Fibroblast of lung (primary cell): ENCODE measurements around the gene ADAMTS3. TPM values are rescaled to one million over a fixed set of nuclear protein-coding genes. Genes with fewer than 3 reads are reported as not detected.

Experiments used
- DNase-seq, 2 donors: peaks; one replicate each; pipeline versions ENCODE4 v3.0.0 to v3.0.0-alpha.2; 2010; ENCODE audit warnings: low read depth in 2 of 2
- H2AFZ ChIP-seq: 2 replicates; pipeline ENCODE4 v1.5.1; 2012; ENCODE audit warnings: low read length, control low read depth, inconsistent platforms
- H3K27ac ChIP-seq: 2 replicates; pipeline ENCODE4 v1.5.1; 2011; ENCODE audit warnings: low read length, control low read depth; ENCODE audit not compliant: insufficient read depth
- H3K27me3 ChIP-seq: 2 replicates; pipeline ENCODE4 v1.5.1; 2011; ENCODE audit warnings: mild to moderate bottlenecking, low read length; ENCODE audit not compliant: control insufficient read depth, insufficient read depth
- H3K36me3 ChIP-seq: 2 replicates; pipeline ENCODE4 v1.5.1; 2011; ENCODE audit warnings: low read length; ENCODE audit not compliant: control insufficient read depth, insufficient read depth
- H3K4me1 ChIP-seq: 2 replicates; pipeline ENCODE4 v1.5.1; 2011; ENCODE audit warnings: low read length; ENCODE audit not compliant: control insufficient read depth, insufficient read depth; ENCODE audit errors: extremely low read depth
- H3K4me2 ChIP-seq: 2 replicates; pipeline ENCODE4 v1.5.1; 2011; ENCODE audit warnings: low read length, control low read depth; ENCODE audit not compliant: insufficient read depth; ENCODE audit errors: extremely low read depth
- H3K4me3 ChIP-seq, 4 experiments: fragments of 200-600 bp in 1 of 4; sonication (generic) in 1 of 4; replicated peaks in 1 of 4; 2 replicates each; pipeline ENCODE4 v1.5.1; 2011 to 2016; ENCODE audit warnings: low read length in 4 of 4, low read depth in 3 of 4, mild to moderate bottlenecking in 3 of 4, control low read depth in 2 of 4, inconsistent platforms in 1 of 4, mixed read lengths in 1 of 4; ENCODE audit not compliant: insufficient read depth in 1 of 4; ENCODE audit errors: control extremely low read depth in 1 of 4
- H3K79me2 ChIP-seq: 2 replicates; pipeline ENCODE4 v1.5.1; 2012; ENCODE audit warnings: mild to moderate bottlenecking, low read length, inconsistent platforms; ENCODE audit not compliant: control insufficient read depth, insufficient read depth
- H3K9ac ChIP-seq: 2 replicates; pipeline ENCODE4 v1.5.1; 2011; ENCODE audit warnings: mild to moderate bottlenecking, low read length, control low read depth; ENCODE audit not compliant: insufficient read depth
- H3K9me3 ChIP-seq: 2 replicates; pipeline ENCODE4 v1.5.1; 2012; ENCODE audit warnings: low read depth, low read length; ENCODE audit not compliant: control insufficient read depth, insufficient read depth
- H4K20me1 ChIP-seq: 2 replicates; pipeline ENCODE4 v1.5.1; 2011; ENCODE audit warnings: low read length; ENCODE audit not compliant: control insufficient read depth, insufficient read depth; ENCODE audit errors: extremely low read depth
- CTCF ChIP-seq, 2 donors: IDR thresholded peaks in 1 of 2; conservative IDR thresholded peaks in 1 of 2; 1 replicate in 1 of 2; 2 replicates in 1 of 2; pipeline ENCODE4 v1.5.1; 2011 to 2012; ENCODE audit warnings: low read length in 2 of 2, control low read depth in 1 of 2, inconsistent platforms in 1 of 2, low read depth in 1 of 2, mild to moderate bottlenecking in 1 of 2
- EZH2 ChIP-seq: IDR thresholded peaks from 2 replicates; pipeline ENCODE4 v1.5.1; 2012; ENCODE audit warnings: low read length, control low read depth, mild to moderate bottlenecking; ENCODE audit errors: missing control alignments
- polyA plus RNA-seq, 2 donors: library from polyadenylated mRNA; depleted of rRNA in 1 of 2; stranded (reverse) in 1 of 2; unstranded in 1 of 2; fragments of >200 nt; gene quantifications; 2 replicates each; pipeline ENCODE4 v1.2.1, GENCODE V29; 2011 to 2012; ENCODE audit warnings: missing spikeins in 1 of 2
- total RNA-seq: library from RNA; depleted of rRNA; stranded (reverse); fragments of >200 nt; gene quantifications from 2 replicates; pipeline ENCODE4 v1.2.1, GENCODE V29; 2014

Gene ADAMTS3
- total and polyA plus RNA-seq, 2 donors (not counting 1 experiment from before 2014, with no cell fraction given), result 0.86 to 2.1 TPM

GRCh38 chr4:72430988-72431387 is 138.0 kb downstream of the ADAMTS3 start:
- Histone ChIP-seq H3K4me1 (no peaks in the 10 kb centered on the region), H3K9me3 (no peaks in the 10 kb centered on the region), H3K9ac (no peak overlapping the region), H3K4me2 (no peak overlapping the region), H3K27ac (no peak overlapping the region), H3K27me3 (no peaks in the 10 kb centered on the region), H2AFZ (no peak overlapping the region), H4K20me1 (no peaks in the 10 kb centered on the region), H3K36me3 (no peaks in the 10 kb centered on the region), H3K4me3 (no peak overlapping the region), H3K79me2 (no peaks in the 10 kb centered on the region)
- DNase-seq, result no peak
- no peak for TF ChIP-seq CTCF (conservative IDR thresholded peaks at IDR 0.05 in 1 of 2, IDR thresholded peaks at IDR 0.05 in 1 of 2; ENCODE audit: low read depth in 1 of 2, low read length in 2 of 2)
- TF ChIP-seq EZH2, result no peak

- no peak overlapping the region for H3K4me2 ChIP-seq
- no peaks in the 10 kb centered on the region for H3K79me2 ChIP-seq
- H2AFZ ChIP-seq, result no peak overlapping the region
- H3K27ac ChIP-seq, result no peak overlapping the region
- no peaks in the 10 kb centered on the region for H3K4me1 ChIP-seq
- no peaks in the 10 kb centered on the region for H3K36me3 ChIP-seq
- no peak overlapping the region for H3K4me3 ChIP-seq
- H3K9ac ChIP-seq, result no peak overlapping the region
- no peaks in the 10 kb centered on the region for H3K9me3 ChIP-seq
- TF ChIP-seq EZH2 (no peak), CTCF (conservative IDR thresholded peaks at IDR 0.05 in 1 of 2, IDR thresholded peaks at IDR 0.05 in 1 of 2; ENCODE audit: low read depth in 1 of 2, low read length in 2 of 2) (no peak)
- H4K20me1 ChIP-seq, result no peaks in the 10 kb centered on the region
- H3K27me3 ChIP-seq, result no peaks in the 10 kb centered on the region
- DNase-seq, result peak; percentile 5 to 43
Observed at GRCh38 chr4:72430050-72430449, 139.0 kb downstream of the ADAMTS3 start.

DNA sequence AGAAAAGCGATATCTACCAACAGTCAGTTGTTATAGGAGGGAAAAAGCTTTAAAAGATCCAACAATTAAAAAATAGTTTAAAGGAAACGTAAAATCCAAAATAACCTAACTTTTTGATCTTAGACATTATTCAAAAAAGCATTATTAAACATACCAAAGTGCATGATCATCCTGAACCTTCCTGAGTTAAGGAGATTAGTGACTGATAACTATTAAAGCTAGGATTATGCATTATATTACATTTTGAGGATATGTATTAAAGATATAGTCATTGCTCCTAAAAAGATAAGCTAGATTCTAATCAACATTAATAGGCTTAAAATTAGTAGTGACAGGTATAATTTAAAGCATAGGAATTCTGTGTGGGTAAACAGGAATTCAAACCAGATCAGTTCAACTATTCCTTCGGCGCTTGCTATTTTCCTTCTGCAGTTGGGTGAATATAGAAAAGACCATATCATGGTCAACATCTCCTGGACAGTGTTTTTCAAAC is 139.6 kb downstream of the ADAMTS3 start:
- H3K4me2 ChIP-seq, result no peak overlapping the region
- no peaks in the 10 kb centered on the region for H3K36me3 ChIP-seq
- no peak overlapping the region for H3K27ac ChIP-seq
- no peak overlapping the region for H2AFZ ChIP-seq
- H3K9me3 ChIP-seq, result no peaks in the 10 kb centered on the region
- no peaks in the 10 kb centered on the region for H4K20me1 ChIP-seq
- DNase-seq, result no peak
- H3K79me2 ChIP-seq, result no peaks in the 10 kb centered on the region
- H3K4me1 ChIP-seq, result no peaks in the 10 kb centered on the region
- no peaks in the 10 kb centered on the region for H3K27me3 ChIP-seq
- H3K4me3 ChIP-seq, result no peak overlapping the region
- TF ChIP-seq EZH2 (no peak), CTCF (conservative IDR thresholded peaks at IDR 0.05 in 1 of 2, IDR thresholded peaks at IDR 0.05 in 1 of 2; ENCODE audit: low read depth in 1 of 2, low read length in 2 of 2) (no peak)
- H3K9ac ChIP-seq, result no peak overlapping the region
